Uterus (tissue), 4 donors: ENCODE results near the gene SSC4D. TPM values are rescaled to one million over a fixed set of nuclear protein-coding genes. Genes with fewer than 3 reads are reported as not detected.
"Not testable (repeated sequence)": the region's sequence is repeated elsewhere in the genome, so short reads cannot be mapped to it uniquely, and the experiment has no call there.

Source experiments
- DNase-seq, 2 donors: peaks; one replicate each; pipeline ENCODE4 v3.0.0-alpha.2; 2019 to 2020
- H3K27ac ChIP-seq, 2 donors: fragments of 200-600 bp; sonication (generic); 1 replicate in 1 of 2; 2 replicates in 1 of 2; pipeline ENCODE4 v1.5.1; 2016 to 2018
- H3K27me3 ChIP-seq, 2 donors: fragments of 200-600 bp; sonication (generic); one replicate each; pipeline ENCODE4 v1.5.1; 2018 to 2019; ENCODE audit warnings: control low read depth in 1 of 2
- H3K36me3 ChIP-seq, 2 donors: fragments of 200-600 bp; sonication (generic); one replicate each; pipeline ENCODE4 v1.5.1; 2019; ENCODE audit warnings: control low read depth in 1 of 2
- H3K4me1 ChIP-seq, 2 donors: fragments of 200-600 bp; sonication (generic); one replicate each; pipeline ENCODE4 v1.5.1; 2018 to 2019; ENCODE audit warnings: control low read depth in 1 of 2
- H3K4me3 ChIP-seq, 2 donors: fragments of 200-600 bp; sonication (generic); 1 replicate in 1 of 2; 2 replicates in 1 of 2; pipeline ENCODE4 v1.5.1; 2018 to 2019; ENCODE audit warnings: mild to moderate bottlenecking in 1 of 2
- H3K9me3 ChIP-seq, 2 donors: fragments of 200-600 bp; sonication (generic); one replicate each; pipeline ENCODE4 v1.5.1; 2019; ENCODE audit warnings: control low read depth in 1 of 2
- CTCF ChIP-seq, 4 experiments: fragments of 200-600 bp in 2 of 4; fragments of 450-650 bp in 2 of 4; sonication (generic) in 2 of 4; IDR thresholded peaks; one replicate each; pipeline ENCODE4 v1.5.1; 2016 to 2019; ENCODE audit warnings: antibody characterized with exemption in 4 of 4, mild to moderate bottlenecking in 2 of 4, moderate library complexity in 1 of 4
- POLR2A ChIP-seq, 2 donors: fragments of 450-650 bp; IDR thresholded peaks; one replicate each; pipeline ENCODE4 v1.6.1; 2016; ENCODE audit warnings: antibody characterized with exemption in 2 of 2, mild to moderate bottlenecking in 1 of 2, moderate library complexity in 1 of 2
- intact Hi-C: fragments of 100-400 bp; cut with DNase I; formaldehyde crosslinking; loops from one replicate; pipeline ENCODE4 v1.15.1; 2023; ENCODE audit warnings: low total_unique reads
- total RNA-seq, 4 donors: library from RNA; depleted of rRNA in 3 of 4; stranded (reverse); fragments of >200 nt in 3 of 4; gene quantifications; one replicate each; pipeline versions ENCODE4 v1.1.0 to v1.2.4, GENCODE V29; 2014 to 2023
- donor health status: DM: yes; HTN: yes; CAD: no.

Gene SSC4D
- total RNA-seq, 4 donors from 2014 or later: 0.37 to 1.0 TPM; not detected in 2

- no peaks in the 10 kb centered on the region for H3K9me3 ChIP-seq
- no peak for DNase-seq
- H3K27ac ChIP-seq: no peak overlapping the region
- no peak for TF ChIP-seq POLR2A (IDR thresholded peaks at IDR 0.05)
- no peak for TF ChIP-seq CTCF (IDR thresholded peaks at IDR 0.05)
- no peaks in the 10 kb centered on the region for H3K36me3 ChIP-seq
- H3K4me3 ChIP-seq: no peak overlapping the region
- H3K4me1 ChIP-seq: no peaks in the 10 kb centered on the region
- intact Hi-C loops: no loop called here
- H3K27me3 ChIP-seq: no peaks in the 10 kb centered on the region
These were observed 14.3 kb upstream of the SSC4D start for GRCh38 chr7:76423666-76424412.

GRCh38 chr7:76421097-76421496 is 11.6 kb upstream of the SSC4D start:
- H3K9me3 ChIP-seq, intact Hi-C loops, DNase-seq: not testable (repeated sequence)

GRCh38 chr7:76417654-76418310 is 8.3 kb upstream of the SSC4D start:
- intact Hi-C loops, DNase-seq, H3K27me3 ChIP-seq, H3K27ac ChIP-seq, H3K9me3 ChIP-seq, H3K4me1 ChIP-seq, H3K4me3 ChIP-seq, H3K36me3 ChIP-seq: not testable (repeated sequence)

More at GRCh38 chr7:76421097-76421496, 11.6 kb upstream of the SSC4D start:
- H3K27ac ChIP-seq, H3K27me3 ChIP-seq, H3K4me1 ChIP-seq, H3K4me3 ChIP-seq, H3K36me3 ChIP-seq: not testable (repeated sequence)

- Histone ChIP-seq H3K27me3 (no peaks in the 10 kb centered on the region), H3K27ac (no peak overlapping the region), H3K4me1 (no peaks in the 10 kb centered on the region), H3K9me3 (no peaks in the 10 kb centered on the region), H3K4me3 (no peak overlapping the region), H3K36me3 (no peaks in the 10 kb centered on the region)
- DNase-seq: no peak
- intact Hi-C loops: no loop called here
- TF ChIP-seq CTCF (IDR thresholded peaks at IDR 0.05): no peak
- no peak for TF ChIP-seq POLR2A (IDR thresholded peaks at IDR 0.05)
These were observed 2.8 kb upstream of the SSC4D start for GRCh38 chr7:76412249-76412648.

GRCh38 chr7:76411626-76412025 is 2.1 kb upstream of the SSC4D start:
- H3K36me3 ChIP-seq: no peaks in the 10 kb centered on the region
- TF ChIP-seq CTCF (IDR thresholded peaks at IDR 0.05) (no peak), POLR2A (IDR thresholded peaks at IDR 0.05) (no peak)
- H3K4me1 ChIP-seq: no peaks in the 10 kb centered on the region
- intact Hi-C loops: no loop called here
- DNase-seq: no peak
- H3K27ac ChIP-seq: no peak overlapping the region
- no peak overlapping the region for H3K4me3 ChIP-seq
- H3K27me3 ChIP-seq: no peaks in the 10 kb centered on the region
- no peaks in the 10 kb centered on the region for H3K9me3 ChIP-seq

GRCh38 chr7:76408121-76408560 is 1.4 kb downstream of the SSC4D start:
- no peaks in the 10 kb centered on the region for H3K27me3 ChIP-seq
- TF ChIP-seq CTCF (IDR thresholded peaks at IDR 0.05) (no peak), POLR2A (IDR thresholded peaks at IDR 0.05) (no peak)
- H3K4me3 ChIP-seq: no peak overlapping the region
- intact Hi-C loops: no loop called here
- no peaks in the 10 kb centered on the region for H3K36me3 ChIP-seq
- no peak for DNase-seq
- no peak overlapping the region for H3K27ac ChIP-seq
- no peaks in the 10 kb centered on the region for H3K4me1 ChIP-seq
- H3K9me3 ChIP-seq: no peaks in the 10 kb centered on the region
